OCI-LY7 (cell line): Measurements from ENCODE around the gene LAYN. TPM values are rescaled to one million over a fixed set of nuclear protein-coding genes. Genes with fewer than 3 reads are reported as not detected.

Experiments used
- BruUV-seq: library from RNA; stranded (reverse); fragments of 400-500 nt; replicated peaks from 2 replicates; lab custom pipeline; 2021; lab: Mats Ljungman, UMichigan
- CTCF ChIA-PET: fragments of 300-600 bp; sonication (Branson Sonifier 250); formaldehyde crosslinking; loops from one replicate; lab custom pipeline; 2022; ENCODE audit warnings: antibody characterized with exemption; ENCODE audit not compliant: unreplicated experiment; lab: Charles Lee
- POLR2A ChIA-PET: fragments of 300-600 bp; sonication (Branson Sonifier 250); formaldehyde crosslinking; loops from one replicate; lab custom pipeline; 2022; ENCODE audit warnings: antibody characterized with exemption; lab: Charles Lee
- DNase-seq: peaks from one replicate; pipeline ENCODE4 v3.0.0-alpha.2; 2015; ENCODE audit warnings: low spot score
- H2AFZ ChIP-seq: fragments of 200-600 bp; sonication (generic), shearing (Covaris generic); 2 replicates; pipeline ENCODE4 v1.6.1; 2014; ENCODE audit warnings: mild to moderate bottlenecking, antibody characterized with exemption, low read length, moderate library complexity
- H3K27ac ChIP-seq: fragments of 200-600 bp; sonication (generic); 2 replicates; pipeline ENCODE4 v1.5.1; 2014; ENCODE audit warnings: mixed run types, low read depth, mild to moderate bottlenecking, moderate library complexity, low read length, inconsistent platforms; ENCODE audit not compliant: poor library complexity, severe bottlenecking
- H3K36me3 ChIP-seq: fragments of 200-600 bp; sonication (generic); 2 replicates; pipeline ENCODE4 v1.6.1; 2014; ENCODE audit warnings: mild to moderate bottlenecking, antibody characterized with exemption, low read length, moderate library complexity, mixed read lengths; ENCODE audit not compliant: insufficient read depth
- H3K4me1 ChIP-seq: fragments of 200-600 bp; sonication (generic); 2 replicates; pipeline ENCODE4 v1.5.1; 2014; ENCODE audit warnings: mild to moderate bottlenecking, low read length; ENCODE audit not compliant: insufficient read depth, poor library complexity, severe bottlenecking
- H3K4me2 ChIP-seq: fragments of 200-600 bp; sonication (generic); 2 replicates; pipeline ENCODE4 v1.6.1; 2014; ENCODE audit warnings: mild to moderate bottlenecking, low read length
- H3K4me3 ChIP-seq: fragments of 200-600 bp; sonication (generic); 2 replicates; pipeline ENCODE4 v1.5.1; 2014; ENCODE audit warnings: mild to moderate bottlenecking, low read depth, low read length; ENCODE audit not compliant: poor library complexity, severe bottlenecking
- H3K79me2 ChIP-seq: fragments of 200-600 bp; sonication (generic); 2 replicates; pipeline ENCODE4 v1.6.1; 2016; ENCODE audit warnings: low read depth, mild to moderate bottlenecking, low read length, moderate library complexity, mixed read lengths; ENCODE audit not compliant: insufficient read depth
- H3K9me2 ChIP-seq: fragments of 200-600 bp; sonication (generic); 2 replicates; pipeline ENCODE4 v1.6.1; 2016; ENCODE audit warnings: mild to moderate bottlenecking, low read length, mixed read lengths; ENCODE audit not compliant: insufficient read depth
- H3K9me3 ChIP-seq: fragments of 200-600 bp; sonication (generic); 2 replicates; pipeline ENCODE4 v1.6.1; 2014; ENCODE audit warnings: mild to moderate bottlenecking, mixed run types, low read length, mixed read lengths
- H4K20me1 ChIP-seq: fragments of 200-600 bp; sonication (generic); 2 replicates; pipeline ENCODE4 v1.6.1; 2014; ENCODE audit warnings: mild to moderate bottlenecking, antibody characterized with exemption, low read length, moderate library complexity, mixed read lengths; ENCODE audit not compliant: insufficient read depth
- CTCF ChIP-seq: fragments of 200-600 bp; sonication (generic); conservative IDR thresholded peaks from 2 replicates; pipeline ENCODE4 v1.5.1; 2014; ENCODE audit warnings: mild to moderate bottlenecking, antibody characterized with exemption, low read length, moderate library complexity, mixed read lengths
- EZH2phosphoT487 ChIP-seq: fragments of 200-600 bp; sonication (generic); IDR thresholded peaks from 2 replicates; pipeline ENCODE4 v1.6.1; 2018; ENCODE audit warnings: low read depth, borderline replicate concordance, mild to moderate bottlenecking, mixed run types, antibody characterized with exemption, low read length, moderate library complexity, mixed read lengths
- intact Hi-C: fragments of 100-400 bp; cut with micrococcal nuclease; formaldehyde crosslinking; loops from one replicate; pipeline ENCODE4 v1.10.0; 2022; ENCODE audit not compliant: unreplicated experiment
- total RNA-seq, 2 experiments: library from RNA; depleted of rRNA in 1 of 2; stranded (reverse); fragments of >200 nt in 1 of 2; shearing (Covaris generic) in 1 of 2; gene quantifications; 2 replicates each; pipeline ENCODE4 v1.2.3, GENCODE V29; 2014 to 2022

The LAYN gene
- total RNA-seq, 2 experiments from 2014 or later = not detected

- Histone ChIP-seq H2AFZ (no peak overlapping the region), H3K27ac (no peak overlapping the region)
These were observed 64.0 kb downstream of the LAYN start for GRCh38 chr11:111604392-111605009.

GRCh38 chr11:111605681-111606080, 65.2 kb downstream of the LAYN start:
- Histone ChIP-seq H3K4me1 (peaks cover 30% of the 10 kb centered on the region), H3K4me2 (peak overlapping the region; percentile 8; the same call in 1 of the 2 replicates), H3K9me3 (no peaks in the 10 kb centered on the region), H3K79me2 (peaks cover 72% of the 10 kb centered on the region), H4K20me1 (peaks cover 18% of the 10 kb centered on the region; the same call in 1 of the 2 replicates), H2AFZ (no peak overlapping the region), H3K36me3 (no peaks in the 10 kb centered on the region; the same call in 1 of the 2 replicates), H3K9me2 (no peaks in the 10 kb centered on the region), H3K27ac (no peak overlapping the region), H3K4me3 (no peak overlapping the region)
- DNase-seq = no peak
- TF ChIP-seq CTCF (no peak), EZH2phosphoT487 (no peak)
- BruUV-seq = no TSS peak
- ChIA-PET POLR2A (interaction anchor here (1.1 kb wide), 1 partner anchor 42 kb away, joined by 3 read pairs; no protein-coding TSS in a partner anchor), CTCF (no interaction called here)
- intact Hi-C loops = no loop called here

More at GRCh38 chr11:111604392-111605009, 64.0 kb downstream of the LAYN start:
- no TSS peak for BruUV-seq
- Histone ChIP-seq H3K79me2 (peaks cover 63% of the 10 kb centered on the region), H3K9me2 (no peaks in the 10 kb centered on the region), H4K20me1 (peaks cover 18% of the 10 kb centered on the region; the same call in 1 of the 2 replicates), H3K9me3 (no peaks in the 10 kb centered on the region), H3K36me3 (no peaks in the 10 kb centered on the region; the same call in 1 of the 2 replicates), H3K4me3 (peak overlapping the region; percentile 96), H3K4me2 (peak overlapping the region; percentile 91), H3K4me1 (peaks cover 30% of the 10 kb centered on the region)
- TF ChIP-seq CTCF (peak; percentile 93), EZH2phosphoT487 (no peak)
- CTCF ChIA-PET = interaction anchor here (0.7 to 2.7 kb wide), 5 partner anchors 13 to 172 kb away, joined by 3 to 18 read pairs (median 4); partner anchors contain the start of gene PPP2R1B
- intact Hi-C loops = loop anchor here (5.0 kb wide), 2 partner anchors 268 to 323 kb away; partner anchors contain the start of gene ALG9
- POLR2A ChIA-PET = interaction anchor here (0.7 to 3.4 kb wide), 10 partner anchors 11 to 1176 kb away, joined by 3 to 11 read pairs (median 4); partner anchors contain the start of gene PPP2R1B
- DNase-seq = peak; percentile 67
